Hematopoietic multipotent progenitor cell treated with erythropoietin and hydrocortisone succinate and interleukin-3 and kit ligand, for 15 days (in vitro differentiated cells): Measurements from ENCODE around the gene MAVS.
"Not testable (repeated sequence)": the region's sequence is repeated elsewhere in the genome, so short reads cannot be mapped to it uniquely, and the experiment has no call there.

Source experiments
- DNase-seq: peaks from one replicate; pipeline ENCODE4 v3.0.0-alpha.2; 2015; ENCODE audit warnings: low spot score

The MAVS gene

GRCh38 chr20:3815703-3816315, 30.8 kb upstream of the MAVS start:
- DNase-seq, result no peak

GRCh38 chr20:3818155-3819151, 28.2 kb upstream of the MAVS start:
- DNase-seq, result peak; percentile 66

GRCh38 chr20:3819411-3820047, 27.1 kb upstream of the MAVS start:
- no peak for DNase-seq

GRCh38 chr20:3820048-3820900, 26.4 kb upstream of the MAVS start, which contains the start of gene AP5S1:
Gene AP5S1 (plus strand): TSS chr20:3820547. CDS start chr20:3822118, 1,571 bp downstream.
- peak; percentile 95 for DNase-seq

GRCh38 chr20:3820901-3821727, 25.5 kb upstream of the MAVS start:
- no peak for DNase-seq

- no peak for DNase-seq
Measured at GRCh38 chr20:3821996-3822395, 24.6 kb upstream of the MAVS start.

- DNase-seq, result no peak
Measured at GRCh38 chr20:3823881-3824280, 22.8 kb upstream of the MAVS start.

- no peak for DNase-seq
Measured at GRCh38 chr20:3825526-3825925, 21.1 kb upstream of the MAVS start.

GRCh38 chr20:3826420-3826819, 20.2 kb upstream of the MAVS start:
- DNase-seq, result no peak

- no peak for DNase-seq
Measured at GRCh38 chr20:3828798-3829197, 17.8 kb upstream of the MAVS start.

GRCh38 chr20:3829891-3830290, 16.7 kb upstream of the MAVS start:
- DNase-seq, result not testable (repeated sequence)

GRCh38 chr20:3836132-3836531, 10.5 kb upstream of the MAVS start:
- no peak for DNase-seq

- DNase-seq, result no peak
Measured at GRCh38 chr20:3839328-3839727, 7.3 kb upstream of the MAVS start.

- DNase-seq, result not testable (repeated sequence)
Measured at GRCh38 chr20:3840201-3840600, 6.4 kb upstream of the MAVS start.

- DNase-seq, result peak; percentile 42
Measured at GRCh38 chr20:3842348-3842930, 4.2 kb upstream of the MAVS start.

- peak; percentile 84 for DNase-seq
Measured at GRCh38 chr20:3843490-3843889, 3.1 kb upstream of the MAVS start.

- DNase-seq, result not testable (repeated sequence)
Measured at GRCh38 chr20:3843990-3844619, 2.5 kb upstream of the MAVS start.

- no peak for DNase-seq
Measured at GRCh38 chr20:3846378-3846739, 275 bp upstream of the MAVS start.

GRCh38 chr20:3847429-3847940, 851 bp downstream of the MAVS start:
- no peak for DNase-seq

GRCh38 chr20:3848565-3848964, 1.9 kb downstream of the MAVS start:
- DNase-seq, result no peak
